Panc1 (cell line): Measurements from ENCODE around the gene USH2A.

Experiments used
- POLR2AphosphoS5 ChIP-seq: IDR thresholded peaks from 2 replicates; pipeline ENCODE4 v1.6.1; 2012; ENCODE audit warnings: mild to moderate bottlenecking, low read depth, low read length, moderate library complexity
- SIN3A ChIP-seq: IDR thresholded peaks from 2 replicates; pipeline ENCODE4 v1.6.1; 2012; ENCODE audit warnings: low read depth, mild to moderate bottlenecking, low read length, moderate library complexity, borderline replicate concordance; ENCODE audit not compliant: insufficient read depth
- TCF7L2 ChIP-seq: IDR thresholded peaks from 2 replicates; pipeline ENCODE4 v1.6.1; 2011; ENCODE audit warnings: mild to moderate bottlenecking, low read depth, low read length, inconsistent platforms
- TF ChIP-seq, protein P1 (sequence below): fragments of 450-650 bp; IDR thresholded peaks from 2 replicates; pipeline ENCODE4 v1.5.1; 2017; ENCODE audit warnings: mild to moderate bottlenecking
- TF ChIP-seq, protein P2 (sequence below), 2 experiments: IDR thresholded peaks; 2 replicates each; pipeline ENCODE4 v1.6.1; 2011 to 2012; ENCODE audit warnings: low read depth in 2 of 2, control low read depth in 1 of 2, low read length in 1 of 2, mild to moderate bottlenecking in 1 of 2, moderate library complexity in 1 of 2; ENCODE audit not compliant: insufficient read depth in 1 of 2

DNA sequence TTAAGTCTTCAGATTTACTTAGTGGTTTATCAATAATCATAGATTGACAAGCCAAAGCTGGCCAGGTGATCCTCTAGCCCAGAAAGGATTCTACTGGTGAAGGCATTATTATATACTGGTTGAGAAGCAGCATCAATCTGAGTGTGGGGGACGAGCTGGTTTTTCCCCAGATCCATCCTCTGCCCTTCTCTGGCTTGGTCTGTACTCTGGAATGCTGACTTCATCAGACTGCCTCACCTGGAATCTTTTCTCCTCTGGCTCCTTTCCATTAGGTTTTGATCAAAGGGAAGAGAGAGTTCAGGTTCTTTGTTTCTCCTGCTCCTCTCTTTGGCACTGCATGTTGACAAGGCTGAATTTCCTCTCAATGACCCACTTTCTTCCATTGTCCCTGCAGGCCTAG lies 762.2 kb downstream of the USH2A start:
- TF ChIP-seq, protein P1, sequence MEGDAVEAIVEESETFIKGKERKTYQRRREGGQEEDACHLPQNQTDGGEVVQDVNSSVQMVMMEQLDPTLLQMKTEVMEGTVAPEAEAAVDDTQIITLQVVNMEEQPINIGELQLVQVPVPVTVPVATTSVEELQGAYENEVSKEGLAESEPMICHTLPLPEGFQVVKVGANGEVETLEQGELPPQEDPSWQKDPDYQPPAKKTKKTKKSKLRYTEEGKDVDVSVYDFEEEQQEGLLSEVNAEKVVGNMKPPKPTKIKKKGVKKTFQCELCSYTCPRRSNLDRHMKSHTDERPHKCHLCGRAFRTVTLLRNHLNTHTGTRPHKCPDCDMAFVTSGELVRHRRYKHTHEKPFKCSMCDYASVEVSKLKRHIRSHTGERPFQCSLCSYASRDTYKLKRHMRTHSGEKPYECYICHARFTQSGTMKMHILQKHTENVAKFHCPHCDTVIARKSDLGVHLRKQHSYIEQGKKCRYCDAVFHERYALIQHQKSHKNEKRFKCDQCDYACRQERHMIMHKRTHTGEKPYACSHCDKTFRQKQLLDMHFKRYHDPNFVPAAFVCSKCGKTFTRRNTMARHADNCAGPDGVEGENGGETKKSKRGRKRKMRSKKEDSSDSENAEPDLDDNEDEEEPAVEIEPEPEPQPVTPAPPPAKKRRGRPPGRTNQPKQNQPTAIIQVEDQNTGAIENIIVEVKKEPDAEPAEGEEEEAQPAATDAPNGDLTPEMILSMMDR, result no peak
- TF ChIP-seq POLR2AphosphoS5 (no peak), SIN3A (no peak), TCF7L2 (no peak)
- TF ChIP-seq, protein P2, sequence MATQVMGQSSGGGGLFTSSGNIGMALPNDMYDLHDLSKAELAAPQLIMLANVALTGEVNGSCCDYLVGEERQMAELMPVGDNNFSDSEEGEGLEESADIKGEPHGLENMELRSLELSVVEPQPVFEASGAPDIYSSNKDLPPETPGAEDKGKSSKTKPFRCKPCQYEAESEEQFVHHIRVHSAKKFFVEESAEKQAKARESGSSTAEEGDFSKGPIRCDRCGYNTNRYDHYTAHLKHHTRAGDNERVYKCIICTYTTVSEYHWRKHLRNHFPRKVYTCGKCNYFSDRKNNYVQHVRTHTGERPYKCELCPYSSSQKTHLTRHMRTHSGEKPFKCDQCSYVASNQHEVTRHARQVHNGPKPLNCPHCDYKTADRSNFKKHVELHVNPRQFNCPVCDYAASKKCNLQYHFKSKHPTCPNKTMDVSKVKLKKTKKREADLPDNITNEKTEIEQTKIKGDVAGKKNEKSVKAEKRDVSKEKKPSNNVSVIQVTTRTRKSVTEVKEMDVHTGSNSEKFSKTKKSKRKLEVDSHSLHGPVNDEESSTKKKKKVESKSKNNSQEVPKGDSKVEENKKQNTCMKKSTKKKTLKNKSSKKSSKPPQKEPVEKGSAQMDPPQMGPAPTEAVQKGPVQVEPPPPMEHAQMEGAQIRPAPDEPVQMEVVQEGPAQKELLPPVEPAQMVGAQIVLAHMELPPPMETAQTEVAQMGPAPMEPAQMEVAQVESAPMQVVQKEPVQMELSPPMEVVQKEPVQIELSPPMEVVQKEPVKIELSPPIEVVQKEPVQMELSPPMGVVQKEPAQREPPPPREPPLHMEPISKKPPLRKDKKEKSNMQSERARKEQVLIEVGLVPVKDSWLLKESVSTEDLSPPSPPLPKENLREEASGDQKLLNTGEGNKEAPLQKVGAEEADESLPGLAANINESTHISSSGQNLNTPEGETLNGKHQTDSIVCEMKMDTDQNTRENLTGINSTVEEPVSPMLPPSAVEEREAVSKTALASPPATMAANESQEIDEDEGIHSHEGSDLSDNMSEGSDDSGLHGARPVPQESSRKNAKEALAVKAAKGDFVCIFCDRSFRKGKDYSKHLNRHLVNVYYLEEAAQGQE (IDR thresholded peaks at IDR 0.05; ENCODE audit: insufficient read depth in 1 of 2, low read depth in 2 of 2, low read length in 1 of 2), result no peak
